Lung (tissue), 12 donors: ENCODE results near the gene ULK3. TPM values are rescaled to one million over a fixed set of nuclear protein-coding genes. Genes with fewer than 3 reads are reported as not detected.

ENCODE experiments used
- ATAC-seq: fragments of 200-7000 bp; cut with Tn5 transposase; one replicate; pipeline ENCODE4 v1.9.1; 2020; ENCODE audit warnings: moderate number of reproducible peaks; ENCODE audit not compliant: insufficient read depth, low FRiP score
- DNase-seq, 3 donors: peaks; one replicate each; pipeline ENCODE4 v3.0.0-alpha.2; 2013 to 2017
- H3K27ac ChIP-seq, 2 donors: one replicate each; pipeline ENCODE4 v1.5.1; 2013; ENCODE audit warnings: mild to moderate bottlenecking in 2 of 2, moderate library complexity in 2 of 2, control low read depth in 1 of 2, inconsistent platforms in 1 of 2, low read depth in 1 of 2, low read length in 1 of 2
- H3K27me3 ChIP-seq, 3 donors: one replicate each; pipeline ENCODE4 v1.5.1; 2013; ENCODE audit warnings: low read length in 2 of 3; ENCODE audit not compliant: control insufficient read depth in 3 of 3, insufficient read depth in 3 of 3
- H3K36me3 ChIP-seq, 4 donors: one replicate each; pipeline ENCODE4 v1.5.1; 2013; ENCODE audit warnings: low read length in 4 of 4, mild to moderate bottlenecking in 1 of 4, moderate library complexity in 1 of 4; ENCODE audit not compliant: control insufficient read depth in 4 of 4, insufficient read depth in 4 of 4
- H3K4me1 ChIP-seq, 5 donors: one replicate each; pipeline ENCODE4 v1.5.1; 2013; ENCODE audit warnings: low read length in 5 of 5, mild to moderate bottlenecking in 2 of 5, moderate library complexity in 1 of 5; ENCODE audit not compliant: control insufficient read depth in 5 of 5, insufficient read depth in 5 of 5
- H3K4me3 ChIP-seq: one replicate; pipeline ENCODE4 v1.5.1; 2013; ENCODE audit warnings: mild to moderate bottlenecking, control low read depth, moderate library complexity
- H3K9ac ChIP-seq, 2 donors: one replicate each; pipeline ENCODE4 v1.5.1; 2013; ENCODE audit warnings: low read length in 2 of 2, control low read depth in 1 of 2; ENCODE audit not compliant: insufficient read depth in 1 of 2
- H3K9me3 ChIP-seq, 4 donors: one replicate each; pipeline ENCODE4 v1.5.1; 2013; ENCODE audit warnings: low read length in 3 of 4, mild to moderate bottlenecking in 1 of 4, moderate library complexity in 1 of 4; ENCODE audit not compliant: control insufficient read depth in 4 of 4, insufficient read depth in 3 of 4
- WGBS, 2 donors: extraction: QIAGEN DNeasy Blood & Tissue Kit; methylation state at CpG; one replicate each; pipeline ENCODE4 v1.1.7; 2013; 5-methylcytosine and 5-hydroxymethylcytosine counted together
- polyA plus RNA-seq, 2 donors: library from polyadenylated mRNA; stranded (reverse); fragments of 200-250 nt; gene quantifications; one replicate each; pipeline ENCODE4 v1.2.1, GENCODE V29; 2013
- total RNA-seq, 2 donors: library from RNA; depleted of rRNA in 1 of 2; stranded (reverse); fragments of >200 nt in 1 of 2; gene quantifications; one replicate each; pipeline ENCODE4 v1.2.1, GENCODE V29; 2014 to 2021
- TF ChIP-seq, protein P1 (sequence below): IDR thresholded peaks from 2 replicates; pipeline ENCODE4 v1.5.1; 2012; ENCODE audit warnings: mild to moderate bottlenecking; ENCODE audit errors: control extremely low read depth, extremely low read depth
- donor health status: control.
- donor health status: control.
- donor health status: Bipolar disorder and iron deficiency.
- donor health status: healthy.
- donor health status: DM: yes; HTN: yes; CAD: no.

Gene ULK3
- total and polyA plus RNA-seq, 4 donors, result 20.6 to 54.5 (median 38.7) TPM

DNA sequence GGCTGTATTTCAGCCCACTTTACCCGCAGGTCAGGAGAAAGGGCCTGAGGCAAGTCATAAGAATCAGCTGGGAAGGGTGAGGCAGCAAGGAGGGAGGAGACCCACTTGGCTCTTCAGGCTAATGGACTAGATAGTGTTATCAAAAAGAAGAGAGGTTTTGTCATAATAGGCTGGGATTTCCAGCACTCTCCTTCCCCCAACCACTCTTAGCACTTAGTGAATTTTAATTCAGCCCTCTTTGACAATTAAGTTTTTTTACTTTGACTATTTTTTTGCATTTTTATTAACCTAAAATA is 47.7 kb upstream of the ULK3 start:
- Histone ChIP-seq H3K4me1 (peaks cover 0 to 17% (median 6%) of the 10 kb centered on the region in 5 donors), H3K36me3 (peaks cover 0 to 17% (median 8%) of the 10 kb centered on the region in 4 donors), H3K9ac (peak overlapping the region; percentile 90 to 97), H3K9me3 (no peaks in the 10 kb centered on the region), H3K27me3 (no peaks in the 10 kb centered on the region), H3K4me3 (peak overlapping the region; percentile 84), H3K27ac (peak overlapping the region in 1 of 2 donors; percentile 59)
- ATAC-seq, result no peak
- 0 to 4% methylated on average over 1 of the region's 1 CpG for WGBS, 2 donors
- TF ChIP-seq, protein P1, sequence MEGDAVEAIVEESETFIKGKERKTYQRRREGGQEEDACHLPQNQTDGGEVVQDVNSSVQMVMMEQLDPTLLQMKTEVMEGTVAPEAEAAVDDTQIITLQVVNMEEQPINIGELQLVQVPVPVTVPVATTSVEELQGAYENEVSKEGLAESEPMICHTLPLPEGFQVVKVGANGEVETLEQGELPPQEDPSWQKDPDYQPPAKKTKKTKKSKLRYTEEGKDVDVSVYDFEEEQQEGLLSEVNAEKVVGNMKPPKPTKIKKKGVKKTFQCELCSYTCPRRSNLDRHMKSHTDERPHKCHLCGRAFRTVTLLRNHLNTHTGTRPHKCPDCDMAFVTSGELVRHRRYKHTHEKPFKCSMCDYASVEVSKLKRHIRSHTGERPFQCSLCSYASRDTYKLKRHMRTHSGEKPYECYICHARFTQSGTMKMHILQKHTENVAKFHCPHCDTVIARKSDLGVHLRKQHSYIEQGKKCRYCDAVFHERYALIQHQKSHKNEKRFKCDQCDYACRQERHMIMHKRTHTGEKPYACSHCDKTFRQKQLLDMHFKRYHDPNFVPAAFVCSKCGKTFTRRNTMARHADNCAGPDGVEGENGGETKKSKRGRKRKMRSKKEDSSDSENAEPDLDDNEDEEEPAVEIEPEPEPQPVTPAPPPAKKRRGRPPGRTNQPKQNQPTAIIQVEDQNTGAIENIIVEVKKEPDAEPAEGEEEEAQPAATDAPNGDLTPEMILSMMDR, result no peak
- no peak for DNase-seq

DNA sequence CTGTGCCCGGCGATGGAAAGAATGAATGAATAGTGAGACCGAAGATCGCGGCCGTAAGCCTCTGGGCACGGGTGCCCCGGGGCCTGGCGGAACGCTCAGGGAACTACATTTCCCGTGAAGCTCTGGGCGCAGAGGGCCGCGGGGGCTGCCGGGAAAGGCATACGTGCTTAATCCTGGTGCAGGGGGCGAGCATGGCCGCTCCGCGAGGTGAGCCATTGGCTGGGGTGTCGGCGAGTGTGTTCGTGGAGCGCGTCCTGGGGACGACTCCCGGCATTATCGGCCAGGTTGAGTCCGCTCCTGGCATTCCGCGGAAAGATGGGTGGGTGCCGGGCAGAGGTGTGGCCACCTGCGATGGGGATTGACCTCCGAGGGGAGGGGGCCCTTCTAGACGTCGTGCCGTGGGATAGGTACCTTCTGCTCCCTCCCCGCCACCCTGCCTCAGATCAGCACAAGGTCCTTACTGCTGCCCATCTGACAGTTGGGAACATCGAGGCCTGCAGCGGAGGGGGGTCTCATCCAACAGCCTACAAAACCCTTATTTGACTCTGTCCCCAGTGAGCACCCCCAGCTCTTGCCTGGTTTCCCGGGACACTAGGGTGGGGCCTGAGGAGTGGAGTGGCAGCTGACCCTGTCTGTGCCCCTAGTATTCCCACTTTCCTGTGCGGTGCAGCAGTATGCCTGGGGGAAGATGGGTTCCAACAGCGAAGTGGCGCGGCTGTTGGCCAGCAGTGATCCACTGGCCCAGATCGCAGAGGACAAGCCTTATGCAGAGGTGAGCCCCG is 47.1 kb upstream of the ULK3 start, which contains the start of gene MPI:
Gene MPI (plus strand): TSS at position 160 of the 782 bp plus-strand sequence. CDS start 32 bp downstream, at position 192.
- WGBS, 2 donors, result 3% methylated on average over 47 of the region's 47 CpGs
- peak; percentile 89 to 91 (median 90) for DNase-seq
- H3K27ac ChIP-seq, result peak within 1 kb of the TSS; percentile 59 to 74
- H3K36me3 ChIP-seq, result peaks cover 0 to 17% (median 8%) of the 10 kb centered on the region in 4 donors
- peak; percentile 97 for ATAC-seq
- TF ChIP-seq, protein P1, result no peak
- peak within 1 kb of the TSS; percentile 84 for H3K4me3 ChIP-seq
- peaks cover 0 to 17% (median 6%) of the 10 kb centered on the region in 5 donors for H3K4me1 ChIP-seq
- H3K27me3 ChIP-seq, result no peaks in the 10 kb centered on the region
- no peaks in the 10 kb centered on the region for H3K9me3 ChIP-seq
- peak within 1 kb of the TSS; percentile 90 to 97 for H3K9ac ChIP-seq

DNA sequence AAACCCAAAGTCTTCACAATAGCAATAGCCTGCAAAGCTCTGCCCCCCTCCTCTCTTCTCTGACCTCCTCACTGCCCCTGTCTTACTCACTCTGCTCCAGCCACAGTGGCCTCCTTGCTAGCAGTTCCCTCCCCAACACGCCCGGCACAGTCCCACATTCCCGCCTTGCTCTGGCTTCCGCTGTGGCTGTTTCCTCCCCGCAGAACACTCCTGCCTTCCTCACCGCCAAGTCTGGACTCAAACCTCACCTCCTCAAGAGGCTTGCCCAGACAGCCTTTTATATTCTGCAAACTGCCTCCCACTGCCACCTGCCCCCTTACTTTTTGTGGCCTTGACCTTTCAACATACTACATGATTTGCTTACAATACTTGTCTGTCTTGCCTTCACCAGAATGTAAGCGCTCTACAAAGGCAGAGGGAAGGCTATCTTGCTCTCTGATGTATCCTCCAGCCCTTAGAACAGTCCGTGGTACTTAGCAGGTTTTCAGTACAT is 46.5 kb upstream of the ULK3 start:
- peaks cover 0 to 17% (median 8%) of the 10 kb centered on the region in 4 donors for H3K36me3 ChIP-seq
- 12 to 19% methylated on average over 8 of the region's 8 CpGs for WGBS, 2 donors
- no peaks in the 10 kb centered on the region for H3K27me3 ChIP-seq
- peak overlapping the region; percentile 59 to 74 for H3K27ac ChIP-seq
- DNase-seq (peak in 2 of 3 donors; percentile 66 to 74), ATAC-seq (peak; percentile 24)
- peak overlapping the region; percentile 84 for H3K4me3 ChIP-seq
- no peaks in the 10 kb centered on the region for H3K9me3 ChIP-seq
- H3K4me1 ChIP-seq, result peaks cover 0 to 17% (median 6%) of the 10 kb centered on the region in 5 donors
- TF ChIP-seq, protein P1, result no peak
- H3K9ac ChIP-seq, result peak overlapping the region; percentile 74 to 97
